A673 (cell line): ENCODE results near the gene CDC42EP1. TPM values are rescaled to one million over a fixed set of nuclear protein-coding genes. Genes with fewer than 3 reads are reported as not detected.
"Not testable (repeated sequence)": the region's sequence is repeated elsewhere in the genome, so short reads cannot be mapped to it uniquely, and the experiment has no call there.

Source experiments
- BruUV-seq: library from RNA; stranded (reverse); fragments of 400-500 nt; replicated peaks from 2 replicates; lab custom pipeline; 2021; lab: Mats Ljungman, UMichigan
- CTCF ChIA-PET: fragments of 300-600 bp; sonication (Branson Sonifier 250); formaldehyde crosslinking; loops from one replicate; lab custom pipeline; 2022; ENCODE audit warnings: antibody characterized with exemption; lab: Charles Lee
- POLR2A ChIA-PET: fragments of 300-600 bp; sonication (Branson Sonifier 250); formaldehyde crosslinking; loops from one replicate; lab custom pipeline; 2022; ENCODE audit warnings: antibody characterized with exemption; ENCODE audit not compliant: low non-redundant PET; lab: Charles Lee
- DNase-seq: peaks from one replicate; pipeline ENCODE4 v3.0.0-alpha.2; 2015; ENCODE audit warnings: low spot score
- H3K27ac ChIP-seq: fragments of 200-600 bp; sonication (generic); 2 replicates; pipeline ENCODE4 v1.5.1; 2016; ENCODE audit warnings: mixed run types, low read depth, mild to moderate bottlenecking, mixed read lengths, antibody characterized with exemption, low read length; ENCODE audit not compliant: poor library complexity, severe bottlenecking
- H3K27me3 ChIP-seq: fragments of 200-600 bp; sonication (generic); replicated peaks from 2 replicates; pipeline ENCODE4 v1.6.1; 2017; ENCODE audit warnings: mixed run types, low read depth, mild to moderate bottlenecking, mixed read lengths, antibody characterized with exemption, low read length; ENCODE audit not compliant: insufficient read depth, poor library complexity
- H3K36me3 ChIP-seq: fragments of 200-600 bp; sonication (generic); 2 replicates; pipeline ENCODE4 v1.6.1; 2016; ENCODE audit warnings: mixed run types, mild to moderate bottlenecking, mixed read lengths, antibody characterized with exemption, low read length; ENCODE audit not compliant: insufficient read depth, poor library complexity, severe bottlenecking
- H3K4me1 ChIP-seq: fragments of 200-600 bp; sonication (generic); 2 replicates; pipeline ENCODE4 v1.6.1; 2017; ENCODE audit warnings: mixed run types, mild to moderate bottlenecking, mixed read lengths, antibody characterized with exemption, low read length; ENCODE audit not compliant: insufficient read depth, poor library complexity, severe bottlenecking
- H3K4me3 ChIP-seq: fragments of 200-600 bp; sonication (generic); 2 replicates; pipeline ENCODE4 v1.5.1; 2016; ENCODE audit warnings: low read depth, mixed run types, mild to moderate bottlenecking, mixed read lengths, low read length; ENCODE audit not compliant: poor library complexity, severe bottlenecking
- H3K9me3 ChIP-seq: fragments of 200-600 bp; sonication (generic); 2 replicates; pipeline ENCODE4 v1.6.1; 2016; ENCODE audit warnings: mixed run types, low read depth, mild to moderate bottlenecking, mixed read lengths, antibody characterized with exemption, low read length; ENCODE audit not compliant: poor library complexity, severe bottlenecking
- EZH2 ChIP-seq: fragments of 200-600 bp; sonication (generic); IDR thresholded peaks from 2 replicates; pipeline ENCODE4 v1.6.1; 2017; ENCODE audit warnings: borderline replicate concordance, low read depth, mild to moderate bottlenecking, mixed read lengths, antibody characterized with exemption, low read length; ENCODE audit not compliant: poor library complexity, severe bottlenecking
- intact Hi-C: fragments of 100-400 bp; cut with micrococcal nuclease; formaldehyde crosslinking; loops from one replicate; pipeline ENCODE4 v1.10.0; 2022; ENCODE audit not compliant: unreplicated experiment
- total RNA-seq: library from RNA; stranded (reverse); gene quantifications from 2 replicates; pipeline ENCODE4 v1.2.3, GENCODE V29; 2021
- TF ChIP-seq, protein P1 (sequence below): fragments of 300-800, 200-600 bp; sonication (generic); conservative IDR thresholded peaks from 2 replicates; pipeline ENCODE4 v1.5.1; 2017; ENCODE audit warnings: low read depth, mild to moderate bottlenecking, antibody characterized with exemption, low read length, moderate library complexity, mixed read lengths

The CDC42EP1 gene
- total RNA-seq, 1 experiment from 2014 or later = 1.1 TPM

DNA sequence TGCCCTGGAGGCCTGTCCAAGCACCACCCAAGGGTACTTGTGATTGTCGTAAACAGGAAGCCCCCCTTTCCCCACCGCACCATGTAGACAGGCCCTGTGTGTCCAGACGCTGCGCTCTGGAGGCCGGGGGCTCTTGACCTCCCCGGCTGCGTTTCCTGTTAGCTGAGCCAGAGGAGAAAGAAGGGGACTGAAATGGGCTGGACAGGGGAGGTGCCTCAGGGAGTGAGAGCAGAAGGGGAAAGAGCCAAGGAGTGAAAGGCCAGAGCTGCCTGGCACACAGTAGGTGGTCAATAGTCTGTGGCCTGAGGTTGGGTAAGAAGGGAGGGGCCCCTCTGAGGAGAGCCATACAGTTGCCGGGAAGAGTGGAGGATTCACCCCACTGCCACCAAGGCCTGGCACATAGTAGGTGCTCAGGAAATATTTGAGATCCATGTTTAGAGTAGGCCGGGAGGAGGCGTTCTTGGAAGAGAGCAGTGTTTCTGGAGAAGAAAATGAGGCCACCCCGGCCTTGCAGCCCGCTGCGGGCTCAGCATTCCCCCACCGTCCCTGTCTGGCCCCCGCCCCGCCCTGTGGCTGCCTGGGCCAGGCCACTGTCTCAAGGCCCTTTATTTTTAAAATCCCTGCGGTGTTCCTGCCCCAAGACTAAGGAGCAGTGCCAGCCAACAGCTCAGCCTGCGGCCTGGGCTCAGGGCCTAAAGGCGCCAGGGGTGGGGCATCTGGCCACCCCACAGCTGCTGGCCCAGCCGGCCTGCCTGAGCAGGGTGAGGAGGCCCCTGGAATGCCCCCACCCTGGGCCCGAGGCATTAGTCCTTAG, 13.6 kb upstream of the CDC42EP1 start:
- DNase-seq = no peak
- Histone ChIP-seq H3K4me1 (peaks cover 13% of the 10 kb centered on the region), H3K9me3 (no peaks in the 10 kb centered on the region), H3K4me3 (no peak overlapping the region), H3K27me3 (no peaks in the 10 kb centered on the region), H3K36me3 (no peaks in the 10 kb centered on the region), H3K27ac (no peak overlapping the region)
- POLR2A ChIA-PET = no interaction called here
- no peak for TF ChIP-seq EZH2
- TF ChIP-seq, protein P1, sequence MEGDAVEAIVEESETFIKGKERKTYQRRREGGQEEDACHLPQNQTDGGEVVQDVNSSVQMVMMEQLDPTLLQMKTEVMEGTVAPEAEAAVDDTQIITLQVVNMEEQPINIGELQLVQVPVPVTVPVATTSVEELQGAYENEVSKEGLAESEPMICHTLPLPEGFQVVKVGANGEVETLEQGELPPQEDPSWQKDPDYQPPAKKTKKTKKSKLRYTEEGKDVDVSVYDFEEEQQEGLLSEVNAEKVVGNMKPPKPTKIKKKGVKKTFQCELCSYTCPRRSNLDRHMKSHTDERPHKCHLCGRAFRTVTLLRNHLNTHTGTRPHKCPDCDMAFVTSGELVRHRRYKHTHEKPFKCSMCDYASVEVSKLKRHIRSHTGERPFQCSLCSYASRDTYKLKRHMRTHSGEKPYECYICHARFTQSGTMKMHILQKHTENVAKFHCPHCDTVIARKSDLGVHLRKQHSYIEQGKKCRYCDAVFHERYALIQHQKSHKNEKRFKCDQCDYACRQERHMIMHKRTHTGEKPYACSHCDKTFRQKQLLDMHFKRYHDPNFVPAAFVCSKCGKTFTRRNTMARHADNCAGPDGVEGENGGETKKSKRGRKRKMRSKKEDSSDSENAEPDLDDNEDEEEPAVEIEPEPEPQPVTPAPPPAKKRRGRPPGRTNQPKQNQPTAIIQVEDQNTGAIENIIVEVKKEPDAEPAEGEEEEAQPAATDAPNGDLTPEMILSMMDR = no peak
- intact Hi-C loops = no loop called here
- CTCF ChIA-PET = no interaction called here
- BruUV-seq = no TSS peak

DNA sequence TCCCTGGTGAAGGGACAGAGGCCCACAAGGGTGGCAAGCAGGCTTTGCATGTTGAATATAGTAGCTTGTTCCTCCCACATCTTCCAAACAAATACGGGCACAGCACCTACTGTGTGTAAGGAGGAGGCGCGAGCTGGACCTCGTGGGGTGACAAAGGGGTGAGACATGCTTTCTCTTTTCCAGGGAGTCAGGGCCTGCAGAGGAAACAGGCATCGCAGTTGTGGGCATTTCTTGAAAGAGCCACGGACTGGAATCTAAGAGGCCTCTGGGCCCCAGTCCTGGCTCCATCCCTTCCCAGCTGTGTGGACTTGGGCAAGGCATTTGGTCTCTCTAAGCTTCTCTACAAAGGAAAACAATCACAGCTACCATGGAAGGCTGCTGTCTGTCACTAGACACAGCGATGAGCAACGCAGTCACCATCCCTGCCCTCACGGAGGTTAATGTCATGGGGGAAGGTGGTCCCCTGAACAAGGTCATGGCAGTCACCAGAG, 13.0 kb upstream of the CDC42EP1 start:
- Histone ChIP-seq H3K4me1 (peaks cover 9% of the 10 kb centered on the region), H3K36me3 (no peaks in the 10 kb centered on the region), H3K9me3 (no peaks in the 10 kb centered on the region), H3K27ac (no peak overlapping the region), H3K4me3 (no peak overlapping the region), H3K27me3 (no peaks in the 10 kb centered on the region)
- BruUV-seq = no TSS peak
- ChIA-PET POLR2A (no interaction called here), CTCF (no interaction called here)
- DNase-seq = no peak
- TF ChIP-seq, protein P1 = no peak
- no peak for TF ChIP-seq EZH2
- intact Hi-C loops = no loop called here

DNA sequence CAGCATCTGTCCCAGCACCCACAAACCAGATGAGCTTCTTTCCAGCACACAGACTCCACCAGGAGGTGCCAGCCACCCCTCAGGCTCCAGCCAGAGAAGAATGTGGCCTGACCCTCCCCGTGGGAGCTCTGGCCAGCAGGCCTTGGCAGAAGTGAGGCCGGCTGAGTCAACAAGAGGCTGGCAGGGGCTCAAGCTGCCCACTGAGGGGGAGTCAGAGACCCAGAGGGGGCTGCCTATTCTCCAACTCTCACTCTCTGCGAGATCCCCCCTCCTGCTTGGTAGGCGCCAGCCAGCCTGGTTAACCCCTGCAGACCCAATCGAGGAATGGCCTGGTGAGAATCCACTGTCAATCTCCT, 10.6 kb upstream of the CDC42EP1 start:
- no TSS peak for BruUV-seq
- POLR2A ChIA-PET = no interaction called here
- Histone ChIP-seq H3K36me3 (no peaks in the 10 kb centered on the region), H3K4me1 (peaks cover 6% of the 10 kb centered on the region), H3K27me3 (no peaks in the 10 kb centered on the region), H3K9me3 (no peaks in the 10 kb centered on the region), H3K27ac (no peak overlapping the region), H3K4me3 (no peak overlapping the region)
- DNase-seq = no peak
- intact Hi-C loops = no loop called here
- CTCF ChIA-PET = interaction anchor here (0.6 kb wide), 1 partner anchor 918 kb away, joined by 4 read pairs; the partner anchor contains the start of gene KDELR3
- TF ChIP-seq, protein P1 = no peak
- no peak for TF ChIP-seq EZH2

DNA sequence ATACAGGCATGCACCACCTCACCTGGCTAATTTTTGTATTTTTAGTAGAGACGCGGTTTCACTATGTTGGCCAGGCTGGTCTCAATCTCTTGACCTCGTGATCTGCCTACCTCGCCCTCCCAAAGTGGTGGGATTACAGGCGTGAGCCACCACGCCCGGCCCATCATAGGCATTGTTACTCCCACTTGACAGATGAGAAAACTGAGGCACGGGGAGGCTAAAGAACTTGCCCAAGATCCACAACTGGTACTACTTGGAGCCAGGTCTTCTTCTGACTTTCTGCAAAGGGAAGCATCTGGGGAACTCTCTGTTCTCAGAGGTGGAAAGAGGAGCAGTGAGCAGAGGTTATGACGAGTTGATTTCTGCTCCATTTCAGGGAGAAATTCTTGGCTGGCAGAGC, 9.4 kb upstream of the CDC42EP1 start:
- CTCF ChIA-PET = interaction anchor here (0.7 kb wide), 1 partner anchor 11 kb away, joined by 4 read pairs; no protein-coding TSS in a partner anchor
- H3K4me3 ChIP-seq, DNase-seq, H3K9me3 ChIP-seq, BruUV-seq, H3K36me3 ChIP-seq, H3K27me3 ChIP-seq, H3K4me1 ChIP-seq, H3K27ac ChIP-seq, intact Hi-C loops: not testable (repeated sequence)
- POLR2A ChIA-PET = interaction anchor here (0.6 kb wide), 1 partner anchor 8 kb away, joined by 5 read pairs; no protein-coding TSS in a partner anchor
